ENCODE results near the gene NOL4L. TPM values are rescaled to one million over a fixed set of nuclear protein-coding genes. Genes with fewer than 3 reads are reported as not detected.

Gene NOL4L
- polyA plus RNA-seq, 1 experiment, result 10.9 TPM

GRCh38 chr20:32521780-32522525 lies 63.2 kb downstream of the NOL4L start:
- H3K27me3 ChIP-seq (ENCODE audit: control insufficient read depth, insufficient read depth, low read length), result no peaks in the 10 kb centered on the region
- TF ChIP-seq, protein P1, sequence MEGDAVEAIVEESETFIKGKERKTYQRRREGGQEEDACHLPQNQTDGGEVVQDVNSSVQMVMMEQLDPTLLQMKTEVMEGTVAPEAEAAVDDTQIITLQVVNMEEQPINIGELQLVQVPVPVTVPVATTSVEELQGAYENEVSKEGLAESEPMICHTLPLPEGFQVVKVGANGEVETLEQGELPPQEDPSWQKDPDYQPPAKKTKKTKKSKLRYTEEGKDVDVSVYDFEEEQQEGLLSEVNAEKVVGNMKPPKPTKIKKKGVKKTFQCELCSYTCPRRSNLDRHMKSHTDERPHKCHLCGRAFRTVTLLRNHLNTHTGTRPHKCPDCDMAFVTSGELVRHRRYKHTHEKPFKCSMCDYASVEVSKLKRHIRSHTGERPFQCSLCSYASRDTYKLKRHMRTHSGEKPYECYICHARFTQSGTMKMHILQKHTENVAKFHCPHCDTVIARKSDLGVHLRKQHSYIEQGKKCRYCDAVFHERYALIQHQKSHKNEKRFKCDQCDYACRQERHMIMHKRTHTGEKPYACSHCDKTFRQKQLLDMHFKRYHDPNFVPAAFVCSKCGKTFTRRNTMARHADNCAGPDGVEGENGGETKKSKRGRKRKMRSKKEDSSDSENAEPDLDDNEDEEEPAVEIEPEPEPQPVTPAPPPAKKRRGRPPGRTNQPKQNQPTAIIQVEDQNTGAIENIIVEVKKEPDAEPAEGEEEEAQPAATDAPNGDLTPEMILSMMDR (IDR thresholded peaks at IDR 0.05; ENCODE audit: insufficient read depth, low read depth, low read length), result peak; percentile 92
- H3K36me3 ChIP-seq (ENCODE audit: control insufficient read depth, insufficient read depth, low read length), result no peaks in the 10 kb centered on the region
- CTCF ChIA-PET, result interaction anchor here (0.8 to 12.6 kb wide), 31 partner anchors 7 to 256 kb away, joined by 3 to 262 read pairs (median 4); partner anchors contain the start of gene C20orf203
- no peak overlapping the region for H3K4me3 ChIP-seq (ENCODE audit: low read depth, low read length)
- POLR2A ChIA-PET, result no interaction called here
- DNase-seq (ENCODE audit: low read depth), result no peak

DNA sequence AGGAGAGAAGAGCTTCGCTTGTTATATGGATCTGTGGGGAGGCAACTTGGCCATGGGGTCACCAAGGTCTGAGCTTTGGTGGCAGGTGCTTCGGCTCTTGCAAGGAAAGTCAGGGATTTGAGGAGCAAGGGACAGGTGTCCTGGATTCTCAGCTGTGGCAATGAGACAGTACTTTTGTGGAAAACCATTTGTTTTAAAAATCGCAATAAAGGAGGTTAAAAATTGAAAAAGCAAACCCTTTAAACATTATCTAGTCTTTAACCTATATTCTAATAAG lies 64.3 kb downstream of the NOL4L start:
- Histone ChIP-seq H3K4me3 (ENCODE audit: low read depth, low read length) (no peak overlapping the region), H3K27me3 (ENCODE audit: control insufficient read depth, insufficient read depth, low read length) (no peaks in the 10 kb centered on the region), H3K36me3 (ENCODE audit: control insufficient read depth, insufficient read depth, low read length) (no peaks in the 10 kb centered on the region)
- no peak for DNase-seq (ENCODE audit: low read depth)
- POLR2A ChIA-PET, result no interaction called here
- TF ChIP-seq, protein P1 (IDR thresholded peaks at IDR 0.05; ENCODE audit: insufficient read depth, low read depth, low read length), result no peak
- CTCF ChIA-PET, result interaction anchor here (0.5 to 12.6 kb wide), 18 partner anchors 9 to 1380 kb away, joined by 3 to 262 read pairs (median 4); partner anchors contain the start of gene C20orf203

- no peak overlapping the region for H3K4me3 ChIP-seq (ENCODE audit: low read depth, low read length)
- no peaks in the 10 kb centered on the region for H3K27me3 ChIP-seq (ENCODE audit: control insufficient read depth, insufficient read depth, low read length)
- no peak for DNase-seq (ENCODE audit: low read depth)
- ChIA-PET CTCF (interaction anchor here (1.5 to 12.6 kb wide), 2 partner anchors 10 to 132 kb away, joined by 4 to 262 read pairs; no protein-coding TSS in a partner anchor), POLR2A (no interaction called here)
- H3K36me3 ChIP-seq (ENCODE audit: control insufficient read depth, insufficient read depth, low read length), result no peaks in the 10 kb centered on the region
- TF ChIP-seq, protein P1 (IDR thresholded peaks at IDR 0.05; ENCODE audit: insufficient read depth, low read depth, low read length), result no peak
Observed at GRCh38 chr20:32519381-32519730, 65.8 kb downstream of the NOL4L start.

- TF ChIP-seq, protein P1 (IDR thresholded peaks at IDR 0.05; ENCODE audit: insufficient read depth, low read depth, low read length), result no peak
- ChIA-PET POLR2A (no interaction called here), CTCF (interaction anchor here (1.5 to 12.6 kb wide), 2 partner anchors 10 to 132 kb away, joined by 4 to 262 read pairs; no protein-coding TSS in a partner anchor)
- DNase-seq (ENCODE audit: low read depth), result no peak
- no peak overlapping the region for H3K4me3 ChIP-seq (ENCODE audit: low read depth, low read length)
- no peaks in the 10 kb centered on the region for H3K27me3 ChIP-seq (ENCODE audit: control insufficient read depth, insufficient read depth, low read length)
- H3K36me3 ChIP-seq (ENCODE audit: control insufficient read depth, insufficient read depth, low read length), result no peaks in the 10 kb centered on the region
Observed at GRCh38 chr20:32518593-32519380, 66.3 kb downstream of the NOL4L start.

- ChIA-PET POLR2A (no interaction called here), CTCF (interaction anchor here (12.6 kb wide), 1 partner anchor 133 kb away, joined by 262 read pairs; no protein-coding TSS in a partner anchor)
- TF ChIP-seq, protein P1 (IDR thresholded peaks at IDR 0.05; ENCODE audit: insufficient read depth, low read depth, low read length), result no peak
- H3K4me3 ChIP-seq (ENCODE audit: low read depth, low read length), result no peak overlapping the region
- no peaks in the 10 kb centered on the region for H3K27me3 ChIP-seq (ENCODE audit: control insufficient read depth, insufficient read depth, low read length)
- no peaks in the 10 kb centered on the region for H3K36me3 ChIP-seq (ENCODE audit: control insufficient read depth, insufficient read depth, low read length)
- no peak for DNase-seq (ENCODE audit: low read depth)
Observed at GRCh38 chr20:32517914-32518592, 67.1 kb downstream of the NOL4L start.

All from BJ (cell line).